HepG2 (cell line): ENCODE results near the gene PPP1R7. TPM values are rescaled to one million over a fixed set of nuclear protein-coding genes. Genes with fewer than 3 reads are reported as not detected.
A peak's percentile ranks its signal among the peaks of the same experiment; 100 is the strongest.

Source experiments
- CBFB ChIP-seq: sonication (generic); formaldehyde crosslinking; IDR thresholded peaks from 2 replicates; pipeline ENCODE4 v1.4.0; 2020; ENCODE audit warnings: missing genetic modification reagents
- ELF1 ChIP-seq: sonication (generic); formaldehyde crosslinking; IDR thresholded peaks from 2 replicates; pipeline ENCODE4 v1.4.0; 2020; ENCODE audit warnings: missing genetic modification reagents
- GATAD1 ChIP-seq: IDR thresholded peaks from 2 replicates; pipeline ENCODE4 v1.6.1; 2016; ENCODE audit warnings: missing genetic modification reagents, missing compliant biosample characterization
- HHEX ChIP-seq: IDR thresholded peaks from 2 replicates; pipeline ENCODE4 v1.6.1; 2016; ENCODE audit warnings: control low read depth
- LBX2 ChIP-seq: sonication (generic); formaldehyde crosslinking; IDR thresholded peaks from 2 replicates; pipeline ENCODE4 v1.5.0; 2020; ENCODE audit warnings: missing genetic modification reagents, mild to moderate bottlenecking, borderline replicate concordance
- NR3C1 ChIP-seq: sonication (generic); formaldehyde crosslinking; IDR thresholded peaks from 2 replicates; pipeline ENCODE4 v1.4.0; 2020; ENCODE audit warnings: missing genetic modification reagents
- ZNF121 ChIP-seq: sonication (generic); formaldehyde crosslinking; IDR thresholded peaks from 2 replicates; pipeline ENCODE4 v1.5.0; 2020; ENCODE audit warnings: mild to moderate bottlenecking, missing genetic modification reagents
- ZNF253 ChIP-seq: sonication (generic); formaldehyde crosslinking; IDR thresholded peaks from 2 replicates; pipeline ENCODE4 v1.8.0; 2022; ENCODE audit warnings: mild to moderate bottlenecking, missing genetic modification reagents, borderline replicate concordance
- ZNF354B ChIP-seq: sonication (generic); formaldehyde crosslinking; IDR thresholded peaks from 2 replicates; pipeline ENCODE4 v1.8.0; 2022; ENCODE audit warnings: mild to moderate bottlenecking, missing genetic modification reagents
- ZNF44 ChIP-seq: sonication (generic); formaldehyde crosslinking; IDR thresholded peaks from 2 replicates; pipeline ENCODE4 v1.5.1; 2020; ENCODE audit warnings: mild to moderate bottlenecking, missing genetic modification reagents
- ZNF615 ChIP-seq: sonication (generic); formaldehyde crosslinking; IDR thresholded peaks from 2 replicates; pipeline ENCODE4 v1.5.0; 2020; ENCODE audit warnings: mild to moderate bottlenecking, missing genetic modification reagents, borderline replicate concordance
- ZNF784 ChIP-seq: sonication (generic); formaldehyde crosslinking; IDR thresholded peaks from 2 replicates; pipeline ENCODE4 v1.5.1; 2020; ENCODE audit warnings: missing genetic modification reagents, mild to moderate bottlenecking, borderline replicate concordance
- ZNF816 ChIP-seq: sonication (generic); formaldehyde crosslinking; IDR thresholded peaks from 2 replicates; pipeline ENCODE4 v1.8.0; 2022; ENCODE audit warnings: missing genetic modification reagents, mild to moderate bottlenecking, borderline replicate concordance
- polyA plus RNA-seq, 8 experiments: library from polyadenylated mRNA; depleted of rRNA in 3 of 8; stranded (reverse) in 7 of 8; unstranded in 1 of 8; fragments of >200 nt; fragmentation: Illumina TruSeq in 4 of 8; extraction: Trizol in 4 of 8; gene quantifications; 2 replicates each; pipeline versions ENCODE4 v1.2.1 to v1.2.3, GENCODE V29; 2011 to 2016; ENCODE audit warnings: low read depth in 4 of 8, missing spikeins in 1 of 8, mixed read lengths in 1 of 8; ENCODE audit not compliant: insufficient read depth in 1 of 8
- total RNA-seq, 5 experiments: library from RNA; depleted of rRNA; stranded (reverse); fragments of >200 nt; fragmentation: Illumina TruSeq; extraction: Trizol; gene quantifications; 2 replicates each; pipeline ENCODE4 v1.2.3, GENCODE V29; 2016; ENCODE audit warnings: low read depth in 1 of 5
- TF ChIP-seq, protein P1 (sequence below): sonication (generic); formaldehyde crosslinking; conservative IDR thresholded peaks from 2 replicates; pipeline ENCODE4 v1.8.0; 2022; ENCODE audit warnings: mild to moderate bottlenecking, moderate library complexity, missing genetic modification reagents

PPP1R7 gene
- total and polyA plus RNA-seq, 2 of the 13 experiments (the other 11 are each of a cell fraction or from before 2014, with no cell fraction given): 33.3 to 67.9 TPM

DNA sequence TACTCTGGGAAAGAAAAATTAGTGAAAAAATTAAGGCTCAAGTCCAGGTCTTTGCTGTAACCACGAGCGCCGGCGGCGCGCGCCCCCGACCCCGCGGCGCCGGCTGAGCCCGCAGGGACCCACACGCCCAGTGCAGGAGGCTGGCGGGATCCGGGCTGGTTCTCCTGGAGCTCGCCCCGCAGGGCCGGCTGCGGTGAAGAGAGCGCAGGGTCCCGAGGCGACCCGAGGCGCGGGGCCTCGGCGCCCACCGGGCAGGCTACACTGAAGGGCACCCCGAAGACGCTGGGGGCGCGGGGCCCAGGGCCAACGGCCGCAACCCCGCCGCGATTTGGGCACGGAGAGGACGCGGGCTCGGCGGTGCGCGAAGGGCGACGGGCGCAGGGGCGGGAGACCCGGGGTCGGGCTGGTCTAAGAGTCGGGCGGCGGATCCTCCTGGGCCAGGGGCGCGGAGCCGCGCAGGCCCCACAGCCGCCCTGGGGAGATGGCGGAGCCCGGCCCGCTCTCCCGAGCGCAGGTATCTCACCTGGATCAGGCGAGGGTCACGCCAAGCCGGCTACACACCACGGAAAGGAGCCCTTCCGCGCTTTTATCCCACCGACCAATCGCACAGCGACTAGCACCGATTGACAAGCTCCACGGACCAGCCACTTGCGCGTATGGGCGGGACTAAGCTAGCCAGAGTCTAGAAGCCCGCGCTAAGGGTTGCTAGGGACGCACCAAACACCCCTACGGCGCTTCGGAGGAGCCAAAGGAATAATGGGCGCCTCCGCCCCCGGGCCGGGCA, 1.2 kb upstream of the PPP1R7 start, which contains the start of gene PASK (continued):
- TF ChIP-seq CBFB (CRISPR knock-in tag) (peak; percentile 13; the same call in 1 of the 2 replicates), ZNF253 (CRISPR knock-in tag) (peak; percentile 59; the same call in 1 of the 2 replicates), HHEX (CRISPR knock-in tag) (no peak), ZNF816 (CRISPR knock-in tag) (peak; percentile 52; the same call in 1 of the 2 replicates), ZNF354B (CRISPR knock-in tag) (peak; percentile 76; the same call in 1 of the 2 replicates), ZNF784 (CRISPR knock-in tag) (0 out of 2 replicates have a peak, but pooled peaks have one; percentile 33), ZNF121 (no peak), ELF1 (CRISPR knock-in tag) (peak; percentile 73; the same call in 1 of the 2 replicates), GATAD1 (CRISPR knock-in tag) (peak; percentile 55; the same call in 1 of the 2 replicates), ZNF615 (CRISPR knock-in tag) (no peak), LBX2 (CRISPR knock-in tag) (0 out of 2 replicates have a peak, but pooled peaks have one; percentile 27), NR3C1 (0 out of 2 replicates have a peak, but pooled peaks have one; percentile 49), ZNF44 (CRISPR knock-in tag) (no peak)
- TF ChIP-seq, protein P1, sequence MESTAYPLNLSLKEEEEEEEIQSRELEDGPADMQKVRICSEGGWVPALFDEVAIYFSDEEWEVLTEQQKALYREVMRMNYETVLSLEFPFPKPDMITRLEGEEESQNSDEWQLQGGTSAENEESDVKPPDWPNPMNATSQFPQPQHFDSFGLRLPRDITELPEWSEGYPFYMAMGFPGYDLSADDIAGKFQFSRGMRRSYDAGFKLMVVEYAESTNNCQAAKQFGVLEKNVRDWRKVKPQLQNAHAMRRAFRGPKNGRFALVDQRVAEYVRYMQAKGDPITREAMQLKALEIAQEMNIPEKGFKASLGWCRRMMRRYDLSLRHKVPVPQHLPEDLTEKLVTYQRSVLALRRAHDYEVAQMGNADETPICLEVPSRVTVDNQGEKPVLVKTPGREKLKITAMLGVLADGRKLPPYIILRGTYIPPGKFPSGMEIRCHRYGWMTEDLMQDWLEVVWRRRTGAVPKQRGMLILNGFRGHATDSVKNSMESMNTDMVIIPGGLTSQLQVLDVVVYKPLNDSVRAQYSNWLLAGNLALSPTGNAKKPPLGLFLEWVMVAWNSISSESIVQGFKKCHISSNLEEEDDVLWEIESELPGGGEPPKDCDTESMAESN (CRISPR knock-in tag): peak; percentile 68
